Retinal pigment epithelial cell (primary cell): ENCODE measurements around the gene MUC22.
"Not testable (repeated sequence)": the region's sequence is repeated elsewhere in the genome, so short reads cannot be mapped to it uniquely, and the experiment has no call there.

ENCODE experiments used
- DNase-seq: peaks from one replicate; pipeline ENCODE4 v3.0.0-alpha.2; 2010; ENCODE audit warnings: low read depth
- H3K4me3 ChIP-seq: 2 replicates; pipeline ENCODE4 v1.5.1; 2011; ENCODE audit warnings: mild to moderate bottlenecking, low read length, control low read depth, moderate library complexity
- CTCF ChIP-seq: conservative IDR thresholded peaks from 2 replicates; pipeline ENCODE4 v1.5.1; 2011; ENCODE audit warnings: low read depth, low read length, control low read depth, inconsistent platforms

Gene MUC22

GRCh38 chr6:31008165-31008564 lies 2.1 kb upstream of the MUC22 start:
- TF ChIP-seq CTCF, result no peak
- DNase-seq, result no peak
- no peak overlapping the region for H3K4me3 ChIP-seq

- TF ChIP-seq CTCF, result no peak
- H3K4me3 ChIP-seq, result no peak overlapping the region
- DNase-seq, result no peak
These were observed 543 bp upstream of the MUC22 start for GRCh38 chr6:31009731-31010130.

- no peak for DNase-seq
- H3K4me3 ChIP-seq, result no peak overlapping the region
- TF ChIP-seq CTCF, result no peak
These were observed 879 bp downstream of the MUC22 start for GRCh38 chr6:31011153-31011552.

GRCh38 chr6:31016659-31017299 lies 6.5 kb downstream of the MUC22 start:
- TF ChIP-seq CTCF, result no peak
- H3K4me3 ChIP-seq, result no peak overlapping the region
- no peak for DNase-seq

- DNase-seq, H3K4me3 ChIP-seq: not testable (repeated sequence)
These were observed 7.2 kb downstream of the MUC22 start for GRCh38 chr6:31017436-31017835.

GRCh38 chr6:31020057-31020456 lies 9.8 kb downstream of the MUC22 start:
- DNase-seq, result no peak
- no peak for TF ChIP-seq CTCF
- no peak overlapping the region for H3K4me3 ChIP-seq

GRCh38 chr6:31020631-31021255 lies 10.5 kb downstream of the MUC22 start:
- DNase-seq, H3K4me3 ChIP-seq: not testable (repeated sequence)

GRCh38 chr6:31021705-31022531 lies 11.6 kb downstream of the MUC22 start:
- not testable (repeated sequence) for H3K4me3 ChIP-seq, DNase-seq
